Measurements from ENCODE around the gene KRTAP13-1. TPM values are rescaled to one million over a fixed set of nuclear protein-coding genes. Genes with fewer than 3 reads are reported as not detected.

Gene KRTAP13-1
- polyA plus RNA-seq, 3 donors from 2014 or later: not detected

DNA sequence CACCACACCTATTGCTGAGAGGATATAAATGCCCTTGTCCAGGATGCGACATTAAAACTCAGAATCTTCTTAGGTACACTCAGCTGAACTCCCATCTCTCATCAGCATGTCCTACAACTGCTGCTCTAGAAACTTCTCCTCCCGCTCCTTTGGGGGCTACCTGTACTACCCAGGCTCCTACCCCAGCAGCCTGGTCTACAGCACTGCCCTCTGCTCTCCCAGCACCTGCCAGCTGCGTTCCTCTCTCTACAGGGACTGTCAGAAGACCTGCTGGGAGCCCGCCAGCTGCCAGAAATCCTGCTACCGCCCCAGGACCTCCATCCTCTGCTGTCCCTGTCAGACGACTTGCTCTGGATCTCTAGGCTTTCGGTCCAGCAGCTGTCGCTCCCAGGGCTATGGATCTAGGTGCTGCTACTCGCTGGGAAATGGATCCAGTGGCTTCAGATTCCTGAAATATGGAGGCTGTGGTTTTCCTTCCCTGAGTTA lies 34.4 kb downstream of the KRTAP13-1 start, which contains the start of gene KRTAP13-4:
Gene KRTAP13-4 (plus strand): TSS at position 51 of the 486 bp plus-strand sequence. CDS start 56 bp downstream, at position 107.
- no peak within 1 kb of the TSS for H3K4me3 Mint-ChIP-seq
- no peaks in the 10 kb centered on the region for H3K4me1 Mint-ChIP-seq
- H3K9me3 Mint-ChIP-seq: peaks cover 0 to 25% (median 9%) of the 10 kb centered on the region in 6 donors
- H3K27ac Mint-ChIP-seq: no peak within 1 kb of the TSS
- DNase-seq: no peak
- H3K36me3 Mint-ChIP-seq: no peaks in the 10 kb centered on the region
- peaks cover 0 to 1% (median 0%) of the 10 kb centered on the region in 3 donors for H3K27me3 Mint-ChIP-seq (ENCODE audit: low read depth in 3 of 3)

DNA sequence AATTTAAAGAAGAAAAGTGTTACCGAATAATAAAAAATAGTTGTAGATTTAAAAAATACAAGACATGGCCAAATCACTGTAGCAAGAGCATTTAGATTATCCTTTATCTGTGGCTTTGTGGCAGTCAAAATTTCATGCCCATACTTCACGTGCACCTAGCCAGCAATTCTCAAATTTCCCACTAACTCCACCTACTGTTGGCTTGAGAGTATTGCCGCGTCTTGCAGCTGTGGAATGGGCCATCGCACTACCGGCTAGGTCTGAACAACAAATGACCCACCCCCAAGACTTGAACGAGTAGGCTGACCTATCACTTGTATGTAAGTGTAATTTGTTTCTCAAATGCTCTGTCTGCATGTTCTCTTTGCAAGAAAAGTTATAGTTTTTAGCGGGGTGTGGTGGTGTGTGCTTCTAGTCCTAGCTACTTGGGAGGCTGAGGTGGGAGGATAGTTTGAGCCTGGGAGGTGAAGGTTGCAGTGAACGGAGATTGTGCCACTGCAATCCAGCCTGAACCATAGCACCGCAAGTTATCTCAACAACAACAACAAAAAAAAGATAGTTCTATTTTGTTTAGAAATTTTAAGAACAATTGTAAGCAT lies 38.3 kb downstream of the KRTAP13-1 start:
- H3K36me3 Mint-ChIP-seq: no peaks in the 10 kb centered on the region
- H3K4me1 Mint-ChIP-seq: no peaks in the 10 kb centered on the region
- H3K27ac Mint-ChIP-seq: no peak overlapping the region
- no peak for DNase-seq
- peaks cover 0 to 3% (median 0%) of the 10 kb centered on the region in 3 donors for H3K27me3 Mint-ChIP-seq (ENCODE audit: low read depth in 3 of 3)
- no peak overlapping the region for H3K4me3 Mint-ChIP-seq
- H3K9me3 Mint-ChIP-seq: peaks cover 0 to 30% (median 7%) of the 10 kb centered on the region in 6 donors

DNA sequence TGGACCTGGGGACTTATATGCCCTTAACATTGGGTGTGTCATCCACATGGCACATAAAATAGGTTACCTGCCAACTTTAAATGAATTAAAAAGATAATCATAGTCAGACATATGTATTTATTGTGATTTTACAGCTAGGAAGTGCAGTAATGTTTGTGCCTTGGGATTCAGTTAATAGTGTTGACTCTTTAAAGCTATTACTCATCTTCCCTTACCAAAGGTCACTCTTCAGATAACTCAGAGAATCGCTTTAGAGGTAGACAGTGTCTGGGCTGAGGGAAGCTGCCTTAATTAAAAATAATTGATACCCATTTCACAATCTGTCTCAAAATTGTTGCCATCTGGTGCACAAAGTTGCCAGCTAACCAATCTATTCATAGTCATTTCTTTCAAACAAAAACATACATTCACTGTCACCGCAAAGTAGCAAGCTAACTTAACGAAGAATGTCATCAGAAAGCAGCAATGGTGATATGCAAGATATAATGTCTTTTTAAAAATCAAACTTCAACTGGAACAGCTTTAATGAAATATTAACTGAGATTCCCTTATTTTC lies 41.3 kb downstream of the KRTAP13-1 start:
- H3K4me1 Mint-ChIP-seq: no peaks in the 10 kb centered on the region
- no peak overlapping the region for H3K27ac Mint-ChIP-seq
- peaks cover 4 to 38% (median 13%) of the 10 kb centered on the region in 6 donors for H3K9me3 Mint-ChIP-seq
- DNase-seq: no peak
- H3K4me3 Mint-ChIP-seq: no peak overlapping the region
- peaks cover 0 to 2% (median 0%) of the 10 kb centered on the region in 3 donors for H3K27me3 Mint-ChIP-seq (ENCODE audit: low read depth in 3 of 3)
- H3K36me3 Mint-ChIP-seq: no peaks in the 10 kb centered on the region

DNA sequence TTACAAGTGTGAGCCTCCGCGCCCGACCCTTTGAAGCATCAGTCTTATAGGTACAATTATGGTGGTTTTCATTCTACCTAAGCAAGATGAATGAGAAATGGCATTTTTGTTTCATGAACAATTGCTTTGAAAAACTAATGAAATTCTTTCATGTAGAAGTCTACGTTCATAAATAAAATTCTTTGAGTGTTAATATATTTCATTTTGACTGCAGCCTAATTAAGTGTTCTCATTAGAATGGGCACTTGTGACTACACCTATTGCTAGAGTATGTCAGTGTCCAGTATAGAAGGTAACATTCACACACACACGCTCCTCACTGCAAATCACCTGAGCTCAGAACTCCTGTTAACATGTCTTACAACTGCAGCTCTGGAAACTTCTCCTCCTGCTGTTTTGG lies 44.1 kb downstream of the KRTAP13-1 start, which contains the start of gene KRTAP15-1:
Gene KRTAP15-1 (plus strand): TSS at position 301 of the 400 bp plus-strand sequence. CDS start 53 bp downstream, at position 354.
- Mint-ChIP-seq H3K9me3 (peaks cover 10 to 57% (median 16%) of the 10 kb centered on the region in 6 donors), H3K27me3 (ENCODE audit: low read depth in 3 of 3) (peaks cover 0 to 2% (median 0%) of the 10 kb centered on the region in 3 donors), H3K4me3 (no peak within 1 kb of the TSS), H3K27ac (no peak within 1 kb of the TSS), H3K36me3 (no peaks in the 10 kb centered on the region), H3K4me1 (no peaks in the 10 kb centered on the region)
- DNase-seq: no peak

DNA sequence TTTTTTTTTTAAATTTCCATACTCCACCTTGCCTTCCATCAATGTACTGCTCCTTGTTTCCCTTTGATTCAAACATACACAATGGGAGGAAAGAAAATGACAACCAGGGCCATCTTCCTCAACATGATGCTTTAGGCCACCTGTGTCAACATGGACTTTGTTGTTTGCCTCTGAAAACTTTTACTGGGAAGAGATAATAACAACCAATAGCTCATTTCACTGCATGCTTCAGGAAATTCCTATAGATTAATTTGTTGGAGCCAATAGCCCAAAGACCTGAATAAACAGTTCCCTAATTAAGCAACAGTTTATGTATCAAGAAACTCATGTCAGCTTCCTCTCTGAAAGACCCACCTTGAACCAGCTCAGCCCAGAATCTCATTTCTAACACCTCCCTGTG lies 47.4 kb downstream of the KRTAP13-1 start:
- Mint-ChIP-seq H3K4me1 (no peaks in the 10 kb centered on the region), H3K36me3 (no peaks in the 10 kb centered on the region), H3K9me3 (peaks cover 12 to 54% (median 13%) of the 10 kb centered on the region in 6 donors)

DNA sequence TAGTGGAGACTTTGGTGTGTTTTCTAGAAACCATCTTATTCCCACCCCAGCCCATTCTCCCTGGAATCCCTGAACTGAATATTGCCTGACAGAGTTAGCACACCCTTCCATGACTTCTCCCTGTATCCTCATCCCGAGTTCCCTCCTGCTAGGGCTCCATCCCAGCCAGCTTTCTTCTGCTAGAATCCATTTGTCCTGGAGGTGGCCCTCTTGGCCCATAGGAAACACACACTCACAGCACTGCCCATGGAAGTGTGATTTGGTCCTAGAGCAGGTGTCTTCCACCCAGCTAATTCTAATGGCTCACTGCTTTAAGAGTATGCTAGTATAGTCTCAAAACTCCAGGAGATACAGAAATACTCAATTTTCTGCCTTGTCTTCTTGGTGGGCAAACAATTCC lies 48.4 kb downstream of the KRTAP13-1 start:
- no peak overlapping the region for H3K27ac Mint-ChIP-seq
- peaks cover 12 to 48% (median 13%) of the 10 kb centered on the region in 6 donors for H3K9me3 Mint-ChIP-seq
- no peaks in the 10 kb centered on the region for H3K27me3 Mint-ChIP-seq (ENCODE audit: low read depth in 3 of 3)
- H3K4me3 Mint-ChIP-seq: no peak overlapping the region
- DNase-seq: no peak
- H3K36me3 Mint-ChIP-seq: no peaks in the 10 kb centered on the region
- H3K4me1 Mint-ChIP-seq: no peaks in the 10 kb centered on the region

More for the DNA sequence above, 47.4 kb downstream of the KRTAP13-1 start:
- H3K27me3 Mint-ChIP-seq (ENCODE audit: low read depth in 3 of 3): no peaks in the 10 kb centered on the region
- H3K27ac Mint-ChIP-seq: no peak overlapping the region
- H3K4me3 Mint-ChIP-seq: no peak overlapping the region
- no peak for DNase-seq

Other genes starting within 250 kb of the KRTAP13-1 start
- not detected for gene CLDN17, start 229.2 kb upstream of the KRTAP13-1 start, polyA plus RNA-seq
- not detected for gene CLDN8, start 179.9 kb upstream of the KRTAP13-1 start, polyA plus RNA-seq
- gene KRTAP24-1, start 113.1 kb upstream of the KRTAP13-1 start, polyA plus RNA-seq: not detected
- gene KRTAP25-1, start 106.5 kb upstream of the KRTAP13-1 start, polyA plus RNA-seq: not detected
- not detected for gene KRTAP26-1, start 75.7 kb upstream of the KRTAP13-1 start, polyA plus RNA-seq
- not detected for gene KRTAP27-1, start 58.3 kb upstream of the KRTAP13-1 start, polyA plus RNA-seq
- gene KRTAP23-1, start 47.4 kb upstream of the KRTAP13-1 start, polyA plus RNA-seq: not detected
- gene KRTAP13-2, start 23.8 kb upstream of the KRTAP13-1 start, polyA plus RNA-seq: not detected
- gene KRTAP13-3, start 29.9 kb downstream of the KRTAP13-1 start, polyA plus RNA-seq: not detected
- not detected for gene KRTAP13-4, start 34.2 kb downstream of the KRTAP13-1 start, polyA plus RNA-seq
- not detected for gene KRTAP15-1, start 44.2 kb downstream of the KRTAP13-1 start, polyA plus RNA-seq
- gene KRTAP19-1, start 84.3 kb downstream of the KRTAP13-1 start, polyA plus RNA-seq: not detected
- not detected for gene KRTAP19-2, start 91.4 kb downstream of the KRTAP13-1 start, polyA plus RNA-seq
- gene KRTAP19-3, start 96.0 kb downstream of the KRTAP13-1 start, polyA plus RNA-seq: not detected
- not detected for gene KRTAP19-4, start 101.1 kb downstream of the KRTAP13-1 start, polyA plus RNA-seq
- gene KRTAP19-5, start 106.1 kb downstream of the KRTAP13-1 start, polyA plus RNA-seq: not detected
- gene KRTAP19-6, start 145.8 kb downstream of the KRTAP13-1 start, polyA plus RNA-seq: not detected
- not detected for gene KRTAP19-7, start 165.3 kb downstream of the KRTAP13-1 start, polyA plus RNA-seq
- gene KRTAP22-2, start 194.4 kb downstream of the KRTAP13-1 start, polyA plus RNA-seq: not detected
- not detected for gene KRTAP6-3, start 196.4 kb downstream of the KRTAP13-1 start, polyA plus RNA-seq
- not detected for gene KRTAP6-2, start 202.9 kb downstream of the KRTAP13-1 start, polyA plus RNA-seq
- gene KRTAP22-1, start 205.1 kb downstream of the KRTAP13-1 start, polyA plus RNA-seq: not detected
- gene KRTAP6-1, start 217.9 kb downstream of the KRTAP13-1 start, polyA plus RNA-seq: not detected
- gene KRTAP20-1, start 220.4 kb downstream of the KRTAP13-1 start, polyA plus RNA-seq: not detected
- gene KRTAP20-4, start 224.6 kb downstream of the KRTAP13-1 start, polyA plus RNA-seq: not detected
- gene KRTAP20-2, start 239.2 kb downstream of the KRTAP13-1 start, polyA plus RNA-seq: not detected
- not detected for gene KRTAP20-3, start 246.8 kb downstream of the KRTAP13-1 start, polyA plus RNA-seq

Data from immature natural killer cell (primary cell).